Loucy (cell line): ENCODE data around the gene POU2AF2.

Source experiments
- EZH2phosphoT487 ChIP-seq: fragments of 200-600 bp; IDR thresholded peaks from 2 replicates; pipeline ENCODE4 v1.6.1; 2018; ENCODE audit warnings: antibody characterized with exemption, mild to moderate bottlenecking, moderate library complexity, borderline replicate concordance
- TF ChIP-seq, protein P1 (sequence below): fragments of 200-600 bp; sonication (generic); conservative IDR thresholded peaks from 2 replicates; pipeline ENCODE4 v1.5.1; 2014; ENCODE audit warnings: mild to moderate bottlenecking, antibody characterized with exemption, low read length

DNA sequence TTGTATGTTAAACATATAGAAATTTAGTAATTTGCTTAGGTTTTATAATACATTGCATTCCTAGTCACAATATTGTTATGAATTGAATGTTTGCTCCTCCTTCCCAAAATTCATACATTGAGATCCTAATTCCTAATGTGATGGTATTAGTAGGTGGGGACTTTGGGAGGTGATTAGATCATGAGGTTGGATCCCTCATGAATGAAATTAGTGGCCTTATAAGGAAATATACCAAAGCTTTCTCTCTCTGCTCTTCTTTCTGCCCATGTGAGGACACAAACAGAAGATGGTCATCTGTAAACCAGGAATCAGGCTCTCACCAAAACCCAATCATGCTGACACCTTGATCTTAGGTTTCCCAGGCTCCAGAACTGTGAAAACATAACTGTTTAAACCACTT lies 41.3 kb upstream of the POU2AF2 start:
- TF ChIP-seq, protein P1, sequence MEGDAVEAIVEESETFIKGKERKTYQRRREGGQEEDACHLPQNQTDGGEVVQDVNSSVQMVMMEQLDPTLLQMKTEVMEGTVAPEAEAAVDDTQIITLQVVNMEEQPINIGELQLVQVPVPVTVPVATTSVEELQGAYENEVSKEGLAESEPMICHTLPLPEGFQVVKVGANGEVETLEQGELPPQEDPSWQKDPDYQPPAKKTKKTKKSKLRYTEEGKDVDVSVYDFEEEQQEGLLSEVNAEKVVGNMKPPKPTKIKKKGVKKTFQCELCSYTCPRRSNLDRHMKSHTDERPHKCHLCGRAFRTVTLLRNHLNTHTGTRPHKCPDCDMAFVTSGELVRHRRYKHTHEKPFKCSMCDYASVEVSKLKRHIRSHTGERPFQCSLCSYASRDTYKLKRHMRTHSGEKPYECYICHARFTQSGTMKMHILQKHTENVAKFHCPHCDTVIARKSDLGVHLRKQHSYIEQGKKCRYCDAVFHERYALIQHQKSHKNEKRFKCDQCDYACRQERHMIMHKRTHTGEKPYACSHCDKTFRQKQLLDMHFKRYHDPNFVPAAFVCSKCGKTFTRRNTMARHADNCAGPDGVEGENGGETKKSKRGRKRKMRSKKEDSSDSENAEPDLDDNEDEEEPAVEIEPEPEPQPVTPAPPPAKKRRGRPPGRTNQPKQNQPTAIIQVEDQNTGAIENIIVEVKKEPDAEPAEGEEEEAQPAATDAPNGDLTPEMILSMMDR = no peak
- no peak for TF ChIP-seq EZH2phosphoT487
